Measurements from ENCODE around the gene PLEKHA7.

The PLEKHA7 gene

DNA sequence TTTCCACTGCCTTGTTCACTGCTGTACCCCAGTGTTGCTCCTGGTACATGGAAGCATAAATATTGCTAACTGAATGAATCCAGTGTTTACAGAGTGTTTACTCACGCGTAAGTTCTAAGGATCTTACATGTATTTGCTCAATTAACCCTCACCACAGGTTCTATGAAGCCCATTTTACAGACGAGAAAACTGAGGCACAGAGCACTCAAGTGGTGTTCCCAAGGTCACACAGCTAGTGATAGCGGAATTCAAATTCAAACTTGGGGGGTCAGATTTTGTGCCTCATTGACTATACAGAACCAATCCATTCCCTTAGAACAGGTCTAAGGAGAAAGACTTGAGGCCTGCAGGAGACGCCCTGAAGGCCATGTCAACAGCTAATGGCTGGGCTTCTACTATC, 72.3 kb downstream of the PLEKHA7 start:
- DNase-seq: no peak

DNA sequence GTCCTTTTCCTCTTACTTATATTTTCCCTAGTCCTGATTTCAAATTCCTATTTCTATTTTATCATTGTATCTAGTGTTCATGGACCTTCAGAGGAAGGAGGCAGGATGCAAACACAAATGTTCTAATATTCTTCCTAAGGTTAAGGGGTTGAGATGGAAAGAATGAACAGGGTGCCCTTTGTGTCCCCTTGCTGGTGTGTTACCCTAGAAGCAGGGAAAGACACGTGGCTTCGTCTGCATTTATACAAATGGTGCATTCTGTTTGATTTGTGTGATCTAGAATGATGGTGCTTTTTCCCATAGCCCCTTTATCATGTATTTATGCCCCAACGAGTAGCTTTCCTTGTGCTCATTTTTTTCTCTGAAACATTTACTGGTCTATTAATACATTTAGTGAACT, 76.2 kb downstream of the PLEKHA7 start:
- DNase-seq: no peak

DNA sequence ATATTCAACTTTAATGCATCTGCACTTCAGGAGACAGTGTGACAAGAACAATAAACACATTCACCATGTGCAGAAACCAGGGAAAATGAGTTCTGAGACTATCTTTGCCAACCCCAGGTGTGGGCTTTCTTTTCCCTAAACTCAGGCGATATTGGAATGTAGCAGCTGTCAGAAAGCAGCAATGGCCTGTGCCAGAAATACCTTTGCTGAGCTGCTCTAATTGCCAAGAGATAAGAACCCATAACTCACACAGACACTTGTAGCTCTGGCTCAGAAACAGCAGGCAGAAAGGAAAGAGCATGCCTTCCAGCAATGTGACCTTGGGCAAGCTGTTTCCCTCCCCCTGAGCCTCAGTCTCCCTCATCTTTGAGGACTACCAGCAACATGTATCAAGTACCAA, 77.6 kb downstream of the PLEKHA7 start:
- no peak for DNase-seq

GRCh38 chr11:16935518-16936302, 78.5 kb downstream of the PLEKHA7 start:
- peak; percentile 32 for DNase-seq

- DNase-seq: no peak
Observed at GRCh38 chr11:16933756-16934603, 80.2 kb downstream of the PLEKHA7 start.

DNA sequence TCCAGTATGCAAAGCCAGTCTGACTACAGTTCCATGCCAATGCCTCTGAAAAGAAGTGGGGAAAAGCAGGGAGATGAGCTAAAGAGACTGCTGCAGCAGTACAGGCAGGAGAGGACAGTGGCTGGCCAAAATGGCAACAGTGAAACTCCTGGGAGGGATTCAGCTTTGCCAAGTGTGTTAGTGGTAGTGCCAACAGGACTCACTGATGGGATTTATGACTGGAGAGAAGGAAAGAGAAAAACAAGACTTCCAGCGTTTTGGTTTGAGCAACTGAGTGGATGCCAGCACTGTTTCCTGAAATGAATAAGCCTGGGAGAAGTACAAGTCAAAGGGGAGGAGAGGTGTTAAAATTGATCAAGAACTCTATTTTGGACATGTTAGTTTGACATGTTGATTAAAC, 80.9 kb downstream of the PLEKHA7 start:
- no peak for DNase-seq

- DNase-seq: no peak
Observed at GRCh38 chr11:16928044-16928443, 86.2 kb downstream of the PLEKHA7 start.

DNA sequence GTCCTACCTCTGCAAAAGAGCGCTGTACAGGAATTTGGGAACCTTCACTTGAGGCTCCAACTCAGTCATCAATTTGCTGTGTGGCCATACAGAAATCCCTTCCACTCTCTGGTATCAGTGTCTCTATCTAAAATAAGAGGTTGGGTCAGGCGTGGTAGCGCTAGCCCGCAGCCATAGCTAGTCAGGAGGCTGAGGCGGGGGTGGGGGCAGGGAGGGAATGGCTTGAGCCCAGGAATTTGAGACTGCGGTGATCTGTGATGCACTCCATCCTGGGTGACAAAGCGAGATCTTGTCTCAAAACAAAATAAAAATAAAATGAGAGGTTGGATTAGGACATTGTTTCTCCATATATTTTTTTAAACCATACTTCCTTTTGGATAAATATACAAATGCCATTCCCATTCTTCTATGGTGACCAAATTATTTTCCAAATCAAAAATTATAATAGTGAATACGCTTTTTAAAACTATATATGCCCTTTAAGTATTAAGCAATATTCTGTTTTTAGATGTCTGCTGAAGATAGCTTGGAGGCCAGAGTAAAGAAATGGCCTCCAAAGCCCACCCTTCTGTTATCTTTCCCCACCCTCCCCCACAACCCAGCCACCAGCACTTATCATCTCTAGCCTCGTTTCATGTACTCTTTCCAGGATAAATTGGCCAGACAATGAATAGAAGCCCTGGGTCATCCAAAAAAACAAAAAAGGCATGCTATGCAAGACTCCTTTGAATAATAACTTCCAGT, 87.2 kb downstream of the PLEKHA7 start:
- DNase-seq: no peak

- DNase-seq: peak; percentile 46
Observed at GRCh38 chr11:16925561-16926065, 88.6 kb downstream of the PLEKHA7 start.

- DNase-seq: no peak
Observed at GRCh38 chr11:16924826-16925560, 89.2 kb downstream of the PLEKHA7 start.

DNA sequence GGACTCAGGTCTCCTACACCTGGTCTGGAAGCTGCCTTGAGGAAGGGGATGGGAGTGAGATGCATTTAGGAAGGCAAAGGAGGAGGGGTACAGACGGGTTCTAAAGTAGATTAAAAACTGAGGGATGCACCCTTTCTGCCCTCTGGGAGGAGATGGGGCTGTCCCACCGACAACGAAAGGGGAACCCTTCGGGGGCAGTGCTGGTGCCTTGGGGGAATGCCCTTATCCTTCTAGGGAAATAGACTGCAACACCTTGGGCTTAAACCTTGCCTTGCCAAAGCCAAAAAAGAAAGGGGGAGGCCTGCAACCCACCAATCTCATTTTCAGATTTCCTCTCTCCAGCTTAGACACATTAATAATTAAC, 89.8 kb downstream of the PLEKHA7 start:
- DNase-seq: no peak

GRCh38 chr11:16923987-16924386, 90.2 kb downstream of the PLEKHA7 start:
- peak; percentile 7 for DNase-seq

DNA sequence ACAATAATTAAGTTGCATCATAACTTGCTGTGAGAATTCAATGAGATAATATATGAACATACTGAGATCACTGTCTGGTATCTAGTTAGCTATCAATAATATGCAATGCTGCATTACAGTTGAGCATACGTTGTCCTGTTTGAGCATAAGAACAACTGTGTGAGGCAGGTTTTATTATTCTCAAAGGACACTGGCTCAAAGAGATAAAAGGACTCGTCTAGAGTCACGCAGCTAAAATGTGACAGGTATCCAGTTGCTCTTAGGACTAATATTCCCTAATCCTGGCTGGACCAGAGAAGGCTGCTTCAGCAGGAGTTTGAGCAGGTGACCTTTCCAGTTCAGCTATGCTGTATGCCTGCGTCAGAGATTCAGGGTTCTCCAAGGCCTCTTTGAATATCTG, 92.5 kb downstream of the PLEKHA7 start:
- no peak for DNase-seq

DNA sequence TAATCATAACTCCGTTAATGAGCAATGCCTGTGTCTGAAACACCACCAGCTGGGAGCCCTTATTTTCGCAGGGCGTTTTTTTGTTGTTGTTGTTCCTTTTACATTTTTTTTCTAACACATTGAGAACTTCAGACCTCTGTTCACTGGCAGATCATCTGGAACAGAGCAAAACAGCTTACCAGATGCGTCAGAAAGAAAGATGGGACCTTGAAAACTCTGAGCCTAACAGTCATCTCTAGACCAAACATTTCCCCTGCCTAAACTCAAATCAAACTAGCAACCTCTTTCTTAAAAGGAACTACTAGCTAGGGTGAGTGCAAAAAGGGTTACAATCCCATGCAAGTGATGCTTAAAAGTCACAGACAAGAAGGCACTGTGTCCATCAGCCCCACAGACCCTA, 93.2 kb downstream of the PLEKHA7 start:
- no peak for DNase-seq

GRCh38 chr11:16920559-16920958, 93.7 kb downstream of the PLEKHA7 start:
- no peak for DNase-seq

GRCh38 chr11:16918543-16919182, 95.6 kb downstream of the PLEKHA7 start:
- DNase-seq: peak; percentile 92

- DNase-seq: no peak
Observed at GRCh38 chr11:16917941-16918340, 96.3 kb downstream of the PLEKHA7 start.

GRCh38 chr11:16912692-16913111, 101.5 kb downstream of the PLEKHA7 start:
- peak; percentile 59 for DNase-seq

- no peak for DNase-seq
Observed at GRCh38 chr11:16911658-16912057, 102.6 kb downstream of the PLEKHA7 start.

DNA sequence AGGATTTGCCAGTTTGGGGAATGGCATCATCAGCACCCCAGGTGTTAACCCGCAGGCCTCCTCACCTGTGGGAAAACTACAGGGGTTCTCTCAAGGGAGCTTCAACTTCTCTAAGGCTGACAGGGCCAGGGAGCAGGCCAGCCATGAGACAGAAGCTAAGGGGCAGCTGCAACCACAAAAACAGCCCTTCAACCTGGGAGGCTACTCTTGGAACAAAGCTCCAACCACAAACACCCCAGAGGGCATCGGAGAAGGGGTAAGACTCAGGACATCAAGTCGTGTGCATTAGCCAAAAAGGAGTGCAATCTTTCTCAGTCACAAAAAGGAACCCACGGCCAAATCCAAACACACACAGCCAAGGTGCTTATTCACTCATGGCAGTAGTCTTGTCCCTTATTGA, 103.0 kb downstream of the PLEKHA7 start:
- DNase-seq: no peak

GRCh38 chr11:16909359-16910035, 104.7 kb downstream of the PLEKHA7 start:
- no peak for DNase-seq

Data from NCI-H748 treated with DMSO at 0.1 percent for 48 hours (cell line).